Esophagus muscularis mucosa (tissue), 4 donors: ENCODE measurements around the gene WDFY2. TPM values are rescaled to one million over a fixed set of nuclear protein-coding genes. Genes with fewer than 3 reads are reported as not detected.
"Not testable (repeated sequence)": the region's sequence is repeated elsewhere in the genome, so short reads cannot be mapped to it uniquely, and the experiment has no call there.

Source experiments
- DNase-seq: peaks from one replicate; pipeline ENCODE4 v3.0.0-alpha.2; 2017; ENCODE audit errors: extremely low spot score
- H3K27ac ChIP-seq, 4 donors: fragments of 200-600 bp; sonication (generic); replicated peaks in 1 of 4; 1 replicate in 3 of 4; 2 replicates in 1 of 4; pipeline ENCODE4 v1.5.1; 2016 to 2019; ENCODE audit warnings: mild to moderate bottlenecking in 1 of 4
- H3K27me3 ChIP-seq, 4 donors: fragments of 200-600 bp; sonication (generic); one replicate each; pipeline versions ENCODE4 v1.5.1 to v1.6.0; 2016 to 2019
- H3K36me3 ChIP-seq, 4 donors: fragments of 200-600 bp; sonication (generic); one replicate each; pipeline ENCODE4 v1.5.1; 2016 to 2019
- H3K4me1 ChIP-seq, 4 donors: fragments of 200-600 bp; sonication (generic); one replicate each; pipeline ENCODE4 v1.5.1; 2016 to 2019
- H3K4me3 ChIP-seq, 4 donors: fragments of 200-600 bp; sonication (generic); 1 replicate in 2 of 4; 2 replicates in 2 of 4; pipeline ENCODE4 v1.5.1; 2016 to 2019; ENCODE audit warnings: mild to moderate bottlenecking in 4 of 4, moderate library complexity in 1 of 4
- H3K9me3 ChIP-seq, 4 donors: fragments of 200-600 bp; sonication (generic); 1 replicate in 3 of 4; 2 replicates in 1 of 4; pipeline ENCODE4 v1.5.1; 2016 to 2019
- EP300 ChIP-seq: sonication (generic); formaldehyde crosslinking; IDR thresholded peaks from one replicate; pipeline ENCODE4 v1.6.1; 2017; ENCODE audit warnings: antibody characterized with exemption
- POLR2A ChIP-seq: fragments of 450-650 bp; IDR thresholded peaks from one replicate; pipeline ENCODE4 v1.6.1; 2017; ENCODE audit warnings: antibody characterized with exemption, moderate library complexity, mild to moderate bottlenecking, low read depth
- POLR2AphosphoS5 ChIP-seq, 2 donors: sonication (generic); formaldehyde crosslinking; IDR thresholded peaks; one replicate each; pipeline ENCODE4 v1.6.1; 2017; ENCODE audit warnings: antibody characterized with exemption in 2 of 2
- WGBS: methylation state at CpG from one replicate; pipeline ENCODE4 v1.1.5; 2018; 5-methylcytosine and 5-hydroxymethylcytosine counted together
- intact Hi-C: fragments of 100-400 bp; cut with DNase I; formaldehyde crosslinking; loops from one replicate; pipeline ENCODE4 v1.15.1; 2023
- total RNA-seq, 4 donors: library from RNA; depleted of rRNA; stranded (reverse); fragments of >200 nt; gene quantifications; one replicate each; pipeline versions ENCODE4 v1.1.0 to v1.2.1, GENCODE V29; 2016
- TF ChIP-seq, protein P1 (sequence below), 3 experiments: fragments of 200-600 bp in 2 of 3; fragments of 450-650 bp in 1 of 3; sonication (generic) in 2 of 3; IDR thresholded peaks; one replicate each; pipeline ENCODE4 v1.5.1; 2017 to 2019; ENCODE audit warnings: antibody characterized with exemption in 3 of 3, mild to moderate bottlenecking in 2 of 3, moderate library complexity in 1 of 3

WDFY2 gene
- total RNA-seq, 4 donors from 2014 or later, result 4.7 to 8.7 (median 5.7) TPM

DNA sequence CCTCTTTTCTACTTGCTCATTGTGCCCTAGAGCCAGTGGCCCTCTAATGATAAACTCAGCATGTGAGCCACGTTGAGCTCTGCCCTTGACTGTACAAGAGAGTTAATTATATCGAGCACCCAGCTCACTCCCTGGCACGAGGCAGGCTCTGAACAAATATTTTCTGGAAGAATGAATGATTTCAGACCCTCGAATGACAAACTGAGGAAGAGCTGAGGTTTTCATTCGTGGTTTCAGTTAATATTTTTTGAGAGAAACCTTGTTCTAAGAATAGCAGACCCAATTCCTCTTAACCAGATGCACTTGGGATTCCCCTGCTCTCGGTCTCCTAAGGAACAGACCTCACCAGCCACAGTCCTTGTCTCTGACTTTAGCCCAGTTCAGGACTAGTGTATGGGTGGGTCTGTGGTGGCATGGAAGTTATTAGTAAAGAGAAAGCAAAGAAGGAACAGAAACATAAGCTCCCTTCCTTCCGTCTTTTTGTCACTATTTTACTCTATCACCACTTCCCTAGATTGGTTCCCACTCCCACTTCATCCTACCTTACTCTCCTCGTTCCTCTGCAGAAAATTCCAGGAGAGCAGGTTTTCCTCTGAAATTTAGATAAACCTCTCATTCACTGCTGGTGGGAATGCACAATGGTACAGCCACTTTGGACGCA is 22.1 kb upstream of the WDFY2 start:
- Histone ChIP-seq H3K9me3 (peaks cover 0 to 3% (median 0%) of the 10 kb centered on the region in 4 donors), H3K27ac (no peak overlapping the region), H3K4me1 (no peaks in the 10 kb centered on the region), H3K36me3 (no peaks in the 10 kb centered on the region), H3K27me3 (no peaks in the 10 kb centered on the region), H3K4me3 (no peak overlapping the region)
- intact Hi-C loops, result no loop called here
- TF ChIP-seq EP300 (no peak), POLR2A (no peak), POLR2AphosphoS5 (IDR thresholded peaks at IDR 0.05) (no peak)
- TF ChIP-seq, protein P1, sequence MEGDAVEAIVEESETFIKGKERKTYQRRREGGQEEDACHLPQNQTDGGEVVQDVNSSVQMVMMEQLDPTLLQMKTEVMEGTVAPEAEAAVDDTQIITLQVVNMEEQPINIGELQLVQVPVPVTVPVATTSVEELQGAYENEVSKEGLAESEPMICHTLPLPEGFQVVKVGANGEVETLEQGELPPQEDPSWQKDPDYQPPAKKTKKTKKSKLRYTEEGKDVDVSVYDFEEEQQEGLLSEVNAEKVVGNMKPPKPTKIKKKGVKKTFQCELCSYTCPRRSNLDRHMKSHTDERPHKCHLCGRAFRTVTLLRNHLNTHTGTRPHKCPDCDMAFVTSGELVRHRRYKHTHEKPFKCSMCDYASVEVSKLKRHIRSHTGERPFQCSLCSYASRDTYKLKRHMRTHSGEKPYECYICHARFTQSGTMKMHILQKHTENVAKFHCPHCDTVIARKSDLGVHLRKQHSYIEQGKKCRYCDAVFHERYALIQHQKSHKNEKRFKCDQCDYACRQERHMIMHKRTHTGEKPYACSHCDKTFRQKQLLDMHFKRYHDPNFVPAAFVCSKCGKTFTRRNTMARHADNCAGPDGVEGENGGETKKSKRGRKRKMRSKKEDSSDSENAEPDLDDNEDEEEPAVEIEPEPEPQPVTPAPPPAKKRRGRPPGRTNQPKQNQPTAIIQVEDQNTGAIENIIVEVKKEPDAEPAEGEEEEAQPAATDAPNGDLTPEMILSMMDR (IDR thresholded peaks at IDR 0.05), result no peak
- DNase-seq, result no peak
- 66% methylated on average over 9 of the region's 9 CpGs for WGBS

DNA sequence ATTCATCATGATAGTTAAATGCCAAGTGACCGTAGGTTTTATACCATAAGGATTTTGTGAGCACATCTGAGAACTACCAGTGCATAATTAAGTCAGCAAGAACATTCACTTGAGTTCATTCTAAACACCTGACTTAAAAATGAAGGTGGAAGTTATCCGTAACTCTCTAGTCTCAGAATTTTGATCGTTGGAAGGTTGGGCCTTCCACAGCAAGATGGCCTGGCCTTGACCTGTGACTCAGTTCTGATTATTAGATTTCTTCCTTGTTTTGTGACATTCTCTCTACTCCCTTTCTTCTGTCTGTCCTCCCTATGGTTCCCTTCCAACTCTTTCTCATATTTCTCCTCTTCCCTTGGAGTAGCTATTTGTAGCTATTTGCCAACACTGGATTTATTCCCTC is 20.0 kb upstream of the WDFY2 start:
- no peak for TF ChIP-seq POLR2AphosphoS5 (IDR thresholded peaks at IDR 0.05)
- TF ChIP-seq EP300, result no peak
- TF ChIP-seq POLR2A, result no peak
- TF ChIP-seq, protein P1 (IDR thresholded peaks at IDR 0.05), result no peak
- Histone ChIP-seq H3K4me3 (no peak overlapping the region), H3K27ac (no peak overlapping the region), H3K36me3 (no peaks in the 10 kb centered on the region), H3K4me1 (no peaks in the 10 kb centered on the region), H3K9me3 (peaks cover 0 to 7% (median 0%) of the 10 kb centered on the region in 4 donors), H3K27me3 (no peaks in the 10 kb centered on the region)
- WGBS, result 76% methylated on average over 3 of the region's 3 CpGs
- intact Hi-C loops, result no loop called here
- DNase-seq, result no peak

DNA sequence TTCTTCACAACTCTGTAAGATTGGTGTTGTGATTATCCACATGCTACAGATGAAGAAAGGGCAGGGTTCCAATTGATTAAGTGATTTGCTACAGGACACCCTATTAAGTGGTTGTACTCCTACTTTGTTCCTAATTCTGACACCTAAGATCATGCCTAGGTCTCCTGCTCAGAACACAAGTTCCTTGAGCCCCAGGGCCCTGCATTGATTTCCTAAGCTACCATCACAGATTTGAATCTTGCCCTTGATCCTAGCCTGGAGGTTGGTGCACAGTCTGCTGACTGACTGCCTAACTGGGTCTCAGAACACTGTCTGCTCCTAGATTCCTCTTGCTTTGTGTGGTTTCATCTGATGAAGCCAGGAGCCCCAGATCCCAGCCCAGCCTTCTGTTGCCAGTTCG is 19.6 kb upstream of the WDFY2 start:
- 87% methylated on average over 1 of the region's 1 CpG for WGBS
- H3K27me3 ChIP-seq, result no peaks in the 10 kb centered on the region
- no peaks in the 10 kb centered on the region for H3K36me3 ChIP-seq
- H3K27ac ChIP-seq, result no peak overlapping the region
- H3K4me3 ChIP-seq, result no peak overlapping the region
- peaks cover 0 to 7% (median 0%) of the 10 kb centered on the region in 4 donors for H3K9me3 ChIP-seq
- TF ChIP-seq POLR2AphosphoS5 (IDR thresholded peaks at IDR 0.05), result no peak
- no peak for TF ChIP-seq POLR2A
- TF ChIP-seq, protein P1 (IDR thresholded peaks at IDR 0.05), result no peak
- no peak for TF ChIP-seq EP300
- H3K4me1 ChIP-seq, result no peaks in the 10 kb centered on the region
- DNase-seq, result no peak
- intact Hi-C loops, result no loop called here

DNA sequence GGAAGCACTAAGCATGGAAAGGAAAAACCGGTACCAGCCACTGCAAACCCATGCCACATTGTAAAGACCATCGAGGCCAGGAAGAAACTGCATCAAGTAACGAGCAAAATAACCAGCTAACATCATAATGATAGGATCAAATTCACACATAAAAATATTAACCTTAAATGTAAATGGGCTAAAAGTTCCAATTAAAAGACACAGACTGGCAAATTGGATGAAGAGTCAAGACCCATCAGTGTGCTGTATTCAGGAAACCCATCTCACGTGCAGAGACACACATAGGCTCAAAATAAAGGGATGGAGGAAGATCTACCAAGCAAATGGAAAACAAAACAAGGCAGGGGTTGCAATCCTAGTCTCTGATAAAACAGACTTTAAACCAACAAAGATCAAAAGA is 15.3 kb upstream of the WDFY2 start:
- H3K4me3 ChIP-seq, DNase-seq, H3K4me1 ChIP-seq, H3K27me3 ChIP-seq, H3K36me3 ChIP-seq, intact Hi-C loops, H3K27ac ChIP-seq: not testable (repeated sequence)
- H3K9me3 ChIP-seq, result peaks cover 0 to 12% (median 0%) of the 10 kb centered on the region in 4 donors
- WGBS, result 89% methylated on average over 4 of the region's 4 CpGs

DNA sequence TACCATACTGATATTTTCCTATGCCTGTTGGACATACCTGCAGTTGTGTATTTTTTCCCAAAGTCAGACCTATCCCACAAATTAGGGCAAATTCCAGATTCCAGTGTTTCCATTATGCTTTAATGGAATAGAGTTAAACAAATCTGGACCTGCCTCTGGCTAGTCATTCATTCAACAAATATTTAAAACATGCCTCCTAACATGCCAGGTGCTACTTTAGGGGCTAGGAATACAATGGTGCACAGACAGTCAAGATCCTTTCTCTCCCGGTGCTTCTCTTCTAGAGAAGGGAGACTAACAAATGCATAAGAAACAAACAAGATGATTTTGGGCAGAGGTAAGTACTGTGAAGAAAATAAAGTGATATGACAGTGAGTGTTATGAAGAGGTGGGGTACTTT is 7.5 kb upstream of the WDFY2 start:
- no peak for TF ChIP-seq POLR2A
- TF ChIP-seq, protein P1 (IDR thresholded peaks at IDR 0.05), result no peak
- TF ChIP-seq POLR2AphosphoS5 (IDR thresholded peaks at IDR 0.05), result no peak
- TF ChIP-seq EP300, result no peak
- intact Hi-C loops, result no loop called here
- WGBS, result 84% methylated on average over 1 of the region's 1 CpG
- Histone ChIP-seq H3K4me1 (no peaks in the 10 kb centered on the region), H3K4me3 (no peak overlapping the region), H3K27ac (no peak overlapping the region), H3K9me3 (peaks cover 0 to 2% (median 0%) of the 10 kb centered on the region in 4 donors), H3K36me3 (no peaks in the 10 kb centered on the region), H3K27me3 (no peaks in the 10 kb centered on the region)
- peak; percentile 2 for DNase-seq
